ENCODE data around the gene EMP2.
A peak's percentile ranks its signal among the peaks of the same experiment; 100 is the strongest.
"Not testable (repeated sequence)": the region's sequence is repeated elsewhere in the genome, so short reads cannot be mapped to it uniquely, and the experiment has no call there.

Gene EMP2

DNA sequence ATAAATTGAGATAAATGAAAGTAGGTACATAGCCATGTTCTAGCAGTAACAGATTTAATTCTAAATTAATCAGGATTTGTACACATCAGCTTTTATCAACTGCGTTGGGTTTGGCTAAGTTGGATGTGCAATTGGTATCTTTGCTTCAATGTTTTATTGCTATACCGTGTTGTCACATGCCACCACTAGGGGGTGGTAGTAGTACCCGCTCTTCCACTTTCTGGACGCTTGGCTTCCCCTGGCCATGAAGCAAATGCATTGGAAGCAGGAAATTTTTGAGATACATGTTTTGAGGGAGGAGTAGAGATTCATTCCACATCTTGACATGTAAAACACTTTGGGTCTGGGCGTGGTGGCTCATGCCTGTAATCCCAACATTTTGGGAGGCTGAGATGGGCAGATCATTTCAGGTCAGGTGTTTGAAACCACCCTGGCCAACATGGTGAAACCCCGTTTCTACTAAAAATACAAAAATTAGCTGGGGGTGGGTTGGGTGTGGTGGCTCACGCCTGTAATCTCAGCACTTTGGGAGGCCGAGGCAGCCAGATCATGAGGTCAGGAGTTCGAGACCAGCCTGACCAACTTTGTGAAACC, 58.6 kb downstream of the EMP2 start:
- peak; percentile 14 to 42 for DNase-seq (ENCODE audit: low read depth in 2 of 2)

DNA sequence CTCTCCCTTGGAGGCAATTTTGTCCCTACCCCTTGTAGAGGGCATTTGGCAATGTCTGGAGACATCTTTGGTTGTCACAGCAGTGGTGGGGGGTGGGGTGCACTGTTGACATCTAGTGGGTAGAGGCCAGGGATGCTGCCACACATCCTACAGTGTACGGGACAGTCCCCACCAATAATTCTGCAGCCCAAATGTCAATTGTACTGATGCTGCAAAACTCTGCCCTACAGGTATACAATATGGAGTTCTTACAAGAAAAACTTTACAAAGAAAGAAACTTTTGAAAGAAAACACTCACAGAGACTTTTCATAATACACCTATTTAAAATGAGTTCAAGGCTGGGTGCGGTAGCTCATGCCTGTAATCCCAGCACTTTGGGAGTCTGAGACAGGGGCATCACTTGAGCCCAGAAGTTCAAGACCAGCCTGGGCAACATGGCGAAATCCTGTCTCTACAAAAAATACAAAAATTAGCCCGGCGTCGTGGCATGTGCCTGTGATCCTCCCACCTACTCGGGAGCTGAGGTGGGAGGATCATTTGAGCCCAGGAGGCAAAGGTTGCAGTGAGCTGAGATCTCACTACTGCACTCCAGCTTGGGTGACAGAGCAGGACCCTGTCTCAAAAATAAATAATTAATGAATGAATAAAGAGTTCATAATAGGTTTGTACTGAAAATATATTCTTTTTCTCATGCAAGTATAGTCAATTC, 59.4 kb downstream of the EMP2 start:
- no peak for DNase-seq (ENCODE audit: low read depth in 2 of 2)

DNA sequence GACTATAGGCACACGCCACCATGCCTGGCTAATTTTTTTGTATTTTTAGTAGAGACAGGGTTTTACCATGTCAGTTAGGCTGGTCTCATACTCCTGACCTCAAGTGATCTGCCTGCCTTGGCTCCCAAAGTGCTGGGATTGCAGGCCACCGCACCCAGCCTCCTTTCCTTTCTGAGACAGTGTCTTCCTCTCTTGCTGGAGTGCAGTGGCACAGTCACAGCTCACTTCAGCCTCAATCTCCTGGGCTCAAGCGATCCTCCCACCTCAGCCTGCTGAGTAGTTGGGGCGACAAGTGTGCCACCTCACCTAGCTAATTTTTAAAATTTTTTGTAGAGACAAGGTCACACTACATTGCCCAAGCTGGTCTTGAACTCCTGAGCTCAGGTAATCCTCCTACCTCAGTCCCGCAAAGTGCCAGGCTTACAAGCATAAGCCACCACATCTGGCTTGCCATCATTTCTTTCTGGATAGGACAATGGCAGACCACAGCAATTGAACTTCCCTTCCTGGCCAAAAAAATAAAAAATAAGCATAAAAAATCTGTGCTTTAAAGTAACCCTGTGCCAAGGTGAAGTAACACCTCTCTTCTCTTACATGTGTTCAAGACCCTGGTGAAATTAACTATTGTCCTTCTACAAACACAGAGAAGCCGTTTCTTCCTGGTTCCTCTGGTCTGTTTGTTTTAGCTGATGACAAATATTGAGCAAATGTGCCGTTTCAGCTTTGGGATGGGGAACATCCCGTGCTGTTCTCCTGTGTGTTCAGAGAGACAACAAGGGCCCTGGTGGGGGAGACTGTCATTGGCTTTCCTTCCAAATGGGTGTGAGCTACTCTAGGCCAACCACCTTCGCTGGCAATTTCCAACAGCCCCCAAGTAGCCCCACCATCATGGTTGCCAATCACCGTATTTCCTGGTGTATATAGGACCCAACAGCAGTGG, 60.2 kb downstream of the EMP2 start:
- no peak for DNase-seq (ENCODE audit: low read depth in 2 of 2)

DNA sequence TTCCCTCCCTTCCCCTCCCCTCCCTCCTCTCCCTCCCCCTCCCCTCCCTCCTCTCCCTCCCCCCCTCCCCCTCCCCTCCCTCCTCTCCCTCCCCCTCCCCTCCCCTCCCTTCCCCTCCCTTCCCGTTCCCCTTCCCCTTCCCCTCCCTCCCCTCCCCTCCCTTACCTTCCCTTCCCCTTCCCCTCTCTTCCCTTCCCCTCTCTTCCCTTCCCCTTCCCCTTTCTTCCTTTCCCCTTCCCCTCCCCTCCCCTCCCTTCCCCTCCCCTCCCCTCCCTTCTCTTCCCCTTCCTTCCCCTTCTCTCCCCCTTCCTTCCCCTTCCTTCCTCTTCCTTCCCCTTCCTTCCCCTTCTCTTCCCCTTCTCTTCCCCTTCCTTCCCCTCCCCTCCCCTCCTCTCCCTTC, 61.1 kb downstream of the EMP2 start:
- no peak for DNase-seq (ENCODE audit: low read depth in 2 of 2)

DNA sequence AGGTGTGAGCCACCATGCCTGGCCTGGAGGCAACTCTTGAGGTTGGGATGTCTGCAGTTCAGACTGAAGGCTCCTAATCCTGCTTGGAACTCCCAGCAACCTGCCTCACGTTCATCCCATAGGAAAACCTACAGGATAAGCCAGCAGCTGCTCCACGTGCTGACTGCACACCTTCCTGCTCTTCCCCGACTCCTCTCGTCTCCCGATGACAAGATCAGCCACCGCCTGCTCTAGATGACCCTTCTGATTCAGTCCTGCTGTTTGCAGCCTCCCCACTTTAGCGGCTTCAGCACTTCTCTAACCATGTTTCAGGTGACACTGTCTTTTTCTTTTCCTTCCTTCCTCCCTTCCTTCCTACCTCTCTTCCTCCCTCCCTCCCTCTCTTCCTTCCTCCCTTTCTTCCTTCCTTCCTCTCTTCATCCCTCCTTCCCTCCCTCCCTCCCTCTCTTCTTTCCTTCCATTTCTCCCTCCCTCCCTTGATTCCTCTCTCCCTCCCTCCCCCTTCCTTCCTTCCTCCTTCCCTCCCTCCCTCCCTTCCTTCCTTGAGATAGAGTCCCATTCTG, 61.8 kb downstream of the EMP2 start:
- no peak for DNase-seq (ENCODE audit: low read depth in 2 of 2)

DNA sequence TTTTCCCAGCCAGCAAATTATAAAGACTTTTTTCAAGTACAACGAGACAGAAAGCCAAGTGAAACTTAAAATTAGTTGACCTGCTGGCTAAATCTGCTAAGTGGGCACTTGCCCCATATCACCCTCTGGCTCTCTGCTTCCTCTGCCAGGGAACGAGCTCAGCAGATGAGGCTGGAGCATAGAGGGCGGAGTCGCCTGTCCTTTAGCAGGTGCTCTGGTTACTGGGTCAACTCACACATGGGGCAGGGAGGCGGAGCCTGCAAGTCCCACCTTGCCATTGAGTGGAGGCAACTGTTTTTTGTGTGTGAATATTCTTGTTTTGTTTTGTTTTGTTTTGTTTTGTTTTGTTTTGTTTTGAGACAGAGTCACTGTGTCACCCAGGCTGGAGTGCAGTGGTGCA, 62.5 kb downstream of the EMP2 start:
- no peak for DNase-seq (ENCODE audit: low read depth in 2 of 2)

DNA sequence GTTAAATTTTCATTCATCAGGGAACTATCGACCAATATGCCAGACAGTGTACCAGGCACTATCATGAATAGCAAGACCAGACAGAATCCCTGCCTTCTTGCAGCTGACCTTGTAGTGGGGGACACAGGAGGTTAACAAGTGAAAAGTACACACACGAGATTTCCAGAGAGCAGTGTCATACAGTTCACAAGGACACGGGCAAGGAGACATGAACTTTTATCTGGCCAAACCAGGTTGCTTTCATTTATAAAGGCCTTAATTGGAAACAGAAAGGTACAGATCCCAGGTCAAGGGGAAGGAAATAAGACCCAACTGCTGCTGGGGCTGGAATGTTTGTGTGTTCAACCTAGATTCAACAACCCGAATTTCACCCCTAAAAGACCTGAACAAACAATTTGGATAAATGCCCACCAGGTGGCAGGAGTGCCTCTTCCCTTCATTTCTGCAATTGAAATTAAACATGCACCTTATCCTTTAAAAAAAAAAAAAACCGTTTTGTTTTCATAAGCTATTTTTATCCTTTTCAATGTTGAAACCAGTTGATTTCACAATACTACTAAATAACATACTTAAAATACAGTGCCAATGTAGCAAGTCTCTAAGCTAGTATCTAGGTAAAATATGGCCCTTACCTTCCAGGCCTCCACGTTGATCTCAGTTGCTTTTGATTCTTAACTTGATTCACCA, 65.9 kb downstream of the EMP2 start:
- peak; percentile 20 to 28 for DNase-seq (ENCODE audit: low read depth in 2 of 2)

DNA sequence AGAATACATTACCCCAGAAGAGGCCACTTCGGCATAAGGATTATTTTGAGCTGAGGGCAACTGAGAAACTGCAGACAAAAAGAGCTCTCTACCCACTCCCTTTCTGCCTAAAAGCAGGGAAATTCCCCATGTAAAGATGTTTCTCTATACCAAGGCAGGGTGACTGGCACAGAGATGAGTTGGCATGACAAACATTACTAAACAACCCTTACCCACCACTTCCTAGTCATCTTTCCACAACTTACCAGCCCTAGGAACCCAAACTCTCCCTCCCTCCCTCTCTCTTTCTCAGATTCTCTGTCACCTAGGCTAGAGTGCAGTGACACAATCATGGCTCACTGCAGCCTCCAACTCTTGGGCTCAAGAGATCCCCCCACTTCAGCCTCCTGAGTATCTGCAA, 68.6 kb downstream of the EMP2 start:
- DNase-seq (ENCODE audit: low read depth in 2 of 2): peak; percentile 19 to 21

DNA sequence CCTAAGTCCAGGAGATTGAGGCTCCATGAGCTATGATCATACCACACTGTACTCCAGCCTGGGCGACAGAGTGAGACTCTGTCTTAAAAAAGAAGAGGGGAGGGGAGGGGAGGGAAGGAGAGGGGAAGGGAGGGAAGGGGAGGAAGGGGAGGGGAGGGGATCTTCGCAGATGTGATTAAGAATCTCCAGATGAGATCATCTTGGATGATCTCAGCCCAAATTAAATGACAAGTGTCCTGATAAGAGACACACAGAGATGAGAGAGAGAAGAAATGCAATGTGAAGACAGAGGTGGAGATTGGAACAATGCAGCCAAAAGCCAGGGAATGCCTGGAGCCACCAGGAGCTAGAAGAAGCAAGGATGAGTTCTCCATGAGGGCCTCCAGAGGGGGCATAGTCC, 70.1 kb downstream of the EMP2 start:
- DNase-seq (ENCODE audit: low read depth in 2 of 2): no peak

DNA sequence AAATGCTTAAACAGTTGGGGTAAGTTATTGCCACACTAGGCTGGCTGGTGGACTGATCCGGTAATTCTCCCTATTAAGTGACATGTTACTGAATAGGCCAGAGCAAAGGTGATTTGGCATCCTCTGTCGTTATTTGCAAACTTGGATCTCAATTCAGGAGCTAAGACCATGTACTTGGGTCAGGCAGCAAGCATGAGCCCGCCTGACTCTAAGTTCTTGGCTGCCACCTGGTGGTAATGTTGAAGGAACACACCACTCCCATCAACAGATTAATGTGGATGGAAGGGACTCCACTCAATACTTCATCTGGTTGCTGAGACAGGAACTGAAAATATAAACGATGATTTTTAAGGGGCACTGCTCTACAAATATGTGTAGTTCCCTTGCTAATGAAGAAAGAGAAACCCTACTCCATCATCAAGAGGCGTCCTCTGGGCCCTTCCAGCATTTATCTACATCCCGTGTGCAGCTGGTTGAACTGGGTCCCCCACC, 70.8 kb downstream of the EMP2 start:
- peak; percentile 24 to 53 for DNase-seq (ENCODE audit: low read depth in 2 of 2)

DNA sequence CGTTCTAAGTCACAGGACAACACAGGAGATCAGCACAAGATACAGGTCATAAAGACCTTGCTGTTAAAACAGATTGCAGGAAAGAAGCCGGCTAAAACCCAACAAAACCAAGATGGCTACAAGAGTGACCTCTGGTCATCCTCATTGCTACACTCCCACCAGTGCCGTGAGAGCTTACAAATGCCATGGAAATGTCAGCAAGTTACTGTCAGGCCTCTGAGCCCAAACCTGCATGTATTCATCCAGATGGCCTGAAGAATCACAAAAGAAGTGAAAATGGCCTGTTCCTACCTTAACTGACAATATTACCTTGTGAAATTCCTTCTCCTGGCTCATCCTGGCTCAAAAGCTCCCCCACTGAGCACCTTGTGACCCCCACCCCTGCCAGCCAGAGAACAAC, 75.1 kb downstream of the EMP2 start:
- DNase-seq (ENCODE audit: low read depth in 2 of 2): not testable (repeated sequence)

DNA sequence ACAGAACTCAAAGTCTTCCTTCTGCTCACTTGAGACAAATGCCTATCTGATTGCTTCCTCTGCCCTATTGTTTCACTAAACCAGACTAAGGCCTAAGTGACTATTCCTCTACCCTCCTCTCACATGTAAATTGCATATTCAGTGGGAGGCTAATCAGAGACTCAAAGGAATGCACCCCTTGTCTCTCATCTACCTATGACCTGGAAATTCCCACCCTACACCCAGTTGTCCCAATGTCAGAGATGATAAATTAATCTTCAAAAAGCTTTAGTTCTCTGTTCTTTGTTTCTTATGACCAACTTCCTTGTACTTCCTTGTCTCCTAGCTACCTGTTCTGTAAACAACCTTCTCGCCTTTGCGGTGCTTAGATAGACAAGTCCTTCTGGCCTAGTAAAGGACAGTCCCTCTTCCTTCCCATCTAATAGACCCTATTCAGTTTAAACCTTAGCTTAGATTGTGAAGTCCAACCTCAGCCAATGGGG, 76.0 kb downstream of the EMP2 start:
- no peak for DNase-seq (ENCODE audit: low read depth in 2 of 2)

DNA sequence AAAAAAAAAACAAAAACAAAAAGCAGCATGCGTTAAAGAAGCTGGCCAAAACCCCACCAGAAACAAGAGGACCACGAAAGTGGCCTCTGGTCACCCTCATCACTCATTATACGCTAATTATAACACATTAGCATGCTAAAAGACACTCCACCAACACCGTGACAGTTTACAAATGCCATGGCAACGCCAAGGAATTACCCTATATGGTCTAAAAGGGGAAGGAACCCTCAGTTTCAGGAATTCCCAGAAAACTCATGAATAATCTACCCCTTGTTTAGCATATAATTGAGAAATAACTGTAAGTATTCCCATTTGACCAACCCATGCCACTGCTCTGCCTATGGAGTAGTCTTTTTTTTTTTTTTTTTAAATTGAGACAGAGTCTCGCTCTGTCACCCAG, 77.6 kb downstream of the EMP2 start:
- no peak for DNase-seq (ENCODE audit: low read depth in 2 of 2)

DNA sequence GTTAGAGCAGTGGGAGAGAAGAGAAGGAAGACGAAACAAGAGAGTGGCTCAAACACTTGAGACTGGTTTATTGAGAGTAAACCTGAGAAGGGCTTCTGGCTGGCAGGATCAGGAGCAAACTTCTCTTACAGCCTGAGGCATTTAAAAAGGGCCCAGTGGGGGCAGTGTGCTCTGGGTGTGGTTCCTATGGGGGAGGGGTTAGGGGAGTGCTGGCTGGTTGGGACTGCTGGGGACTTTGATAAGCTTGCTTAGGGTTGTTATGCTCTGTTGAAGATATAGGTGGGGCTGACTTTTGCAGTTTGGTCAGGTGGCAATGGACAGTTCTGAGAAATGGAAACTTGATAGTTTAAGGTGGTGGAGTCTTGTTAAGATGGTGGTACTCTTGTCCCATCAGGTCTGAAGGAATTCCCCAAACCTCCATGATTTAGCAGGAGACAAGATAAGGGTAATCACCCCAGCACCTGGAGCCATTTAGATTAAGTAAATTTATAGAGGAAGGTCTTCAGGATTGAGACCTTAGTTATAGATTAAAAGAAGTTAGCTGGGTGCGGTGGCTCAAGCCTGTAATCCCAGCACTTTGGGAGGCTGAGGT, 79.3 kb downstream of the EMP2 start:
- no peak for DNase-seq (ENCODE audit: low read depth in 2 of 2)

DNA sequence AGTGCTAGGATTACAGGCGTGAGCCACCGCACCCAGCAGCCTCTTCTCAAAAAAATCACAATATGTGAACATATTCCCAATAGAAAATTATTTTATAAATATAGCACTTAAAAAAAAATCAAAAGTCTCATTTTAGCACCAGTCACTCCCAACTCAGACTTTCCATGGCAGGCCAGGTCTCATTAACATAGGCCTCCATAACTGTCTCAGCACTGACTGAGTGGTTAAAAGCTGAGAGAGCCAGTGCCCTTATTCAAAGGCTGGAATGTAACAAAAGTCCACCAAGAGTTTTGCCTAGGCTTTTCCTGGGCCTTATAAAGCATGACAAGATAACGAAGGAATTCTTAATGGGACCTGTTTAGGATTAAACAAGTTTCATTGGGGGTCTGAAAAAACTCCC, 79.8 kb downstream of the EMP2 start:
- DNase-seq (ENCODE audit: low read depth in 2 of 2): no peak

DNA sequence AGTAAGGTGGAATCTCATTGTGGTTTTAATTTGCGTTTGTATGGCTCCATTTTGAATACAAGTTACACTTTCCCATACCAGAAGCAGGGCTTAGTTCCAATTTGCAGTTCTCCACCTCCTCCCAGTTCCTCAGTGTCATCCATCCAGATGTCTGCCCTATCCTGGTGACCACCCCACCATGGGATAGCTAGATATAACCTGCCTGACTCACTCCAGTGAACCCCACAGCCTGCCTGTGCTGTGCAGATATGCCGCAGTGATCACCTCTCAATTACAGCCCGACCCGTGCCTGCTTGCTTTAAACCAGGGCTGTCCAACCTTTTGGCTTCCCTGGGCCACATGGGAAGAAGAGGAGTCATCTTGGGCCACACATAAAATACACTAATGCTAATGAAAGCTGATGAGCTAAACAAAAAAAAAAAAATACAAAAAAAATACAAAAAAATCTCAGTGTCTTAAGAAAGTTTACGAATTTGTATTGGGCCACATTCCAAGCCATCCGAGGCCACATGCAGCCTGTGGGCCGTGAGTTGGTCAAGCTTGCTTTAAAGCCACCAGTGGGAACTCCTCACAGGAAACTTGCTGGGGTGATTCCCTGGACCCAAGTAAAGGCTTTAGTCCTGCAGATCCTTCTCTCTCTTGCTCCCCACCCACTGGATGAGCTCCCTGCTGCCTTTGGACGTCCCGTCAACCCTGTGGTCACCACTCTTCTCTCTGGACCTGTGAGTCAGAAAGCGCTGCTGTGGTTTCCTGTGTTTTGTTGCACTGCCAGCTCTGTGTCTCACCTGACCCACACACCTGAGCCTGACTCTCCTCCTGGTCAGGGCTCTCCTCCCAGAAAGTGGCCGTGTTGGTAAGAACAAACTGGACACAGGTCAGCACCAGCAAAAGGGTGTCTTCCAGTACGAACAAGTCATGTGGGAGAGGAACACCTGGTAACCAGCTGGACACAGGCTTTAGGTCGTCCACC, 83.0 kb downstream of the EMP2 start:
- no peak for DNase-seq (ENCODE audit: low read depth in 2 of 2)

DNA sequence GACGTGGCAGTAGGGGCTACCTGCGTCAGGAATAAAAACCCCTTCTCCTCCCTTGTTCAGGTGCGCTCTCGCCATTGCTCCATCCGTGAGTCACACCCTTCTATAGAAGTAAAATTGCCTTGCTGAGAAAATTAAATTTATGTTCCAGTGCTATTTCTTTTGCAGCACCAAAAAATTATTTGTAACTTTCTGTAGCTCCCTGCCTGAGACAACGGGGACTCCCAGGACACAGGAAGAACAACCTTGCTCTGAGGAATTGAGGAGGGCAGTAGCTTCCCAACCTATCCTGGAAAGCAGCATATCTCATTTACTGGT, 85.4 kb downstream of the EMP2 start:
- no peak for DNase-seq (ENCODE audit: low read depth in 2 of 2)

DNA sequence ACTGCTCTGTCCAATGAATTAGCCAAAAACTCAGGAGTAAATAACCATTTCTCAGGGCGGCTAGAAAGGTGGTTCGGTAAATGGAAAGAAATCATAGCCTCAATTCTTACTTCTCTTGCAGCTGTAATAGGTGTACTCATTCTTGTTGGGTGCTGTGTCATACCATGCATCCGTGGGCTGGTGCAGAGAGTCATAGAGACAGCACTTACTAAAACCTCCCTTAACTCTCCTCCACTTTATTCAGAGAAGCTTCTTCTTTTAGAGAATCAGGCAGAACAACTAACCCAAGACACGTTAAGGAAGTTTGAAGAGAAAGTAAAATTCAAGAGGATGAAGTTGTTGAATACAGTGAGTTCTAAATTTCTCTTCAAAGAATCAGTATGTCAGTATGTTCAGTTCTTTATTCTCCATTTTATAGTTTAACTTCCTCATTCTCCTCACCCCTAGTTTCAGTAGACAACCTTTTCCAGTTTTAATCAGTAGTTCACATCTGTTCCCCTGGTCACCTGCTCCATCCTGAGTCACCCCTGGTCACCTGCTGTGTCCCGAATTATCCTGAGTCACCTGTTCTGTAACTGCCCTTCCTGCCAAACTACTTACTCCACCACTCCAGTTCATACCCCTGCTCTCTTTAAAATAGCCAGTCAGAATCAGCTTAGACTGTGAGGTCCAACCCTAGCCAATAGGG, 85.9 kb downstream of the EMP2 start:
- DNase-seq (ENCODE audit: low read depth in 2 of 2): no peak

DNA sequence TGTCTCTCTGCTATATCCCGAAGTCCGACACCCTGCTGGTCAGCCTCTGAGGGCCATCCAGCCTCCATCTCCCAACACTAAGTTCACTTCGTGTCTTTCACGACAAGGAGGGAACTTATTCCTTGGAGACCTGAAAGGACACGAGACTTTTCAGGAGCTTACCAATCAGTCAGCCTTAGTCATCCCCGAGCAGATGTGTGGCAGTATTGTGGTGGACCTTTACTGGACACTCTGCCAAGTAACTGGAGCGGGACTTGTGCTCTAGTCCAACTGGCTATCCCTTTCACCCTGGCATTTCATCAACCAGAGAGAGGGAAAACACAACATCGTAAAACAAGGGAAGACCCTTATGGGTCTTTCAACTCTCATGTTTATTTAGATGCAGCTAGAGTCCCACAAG, 87.1 kb downstream of the EMP2 start:
- no peak for DNase-seq (ENCODE audit: low read depth in 2 of 2)

DNA sequence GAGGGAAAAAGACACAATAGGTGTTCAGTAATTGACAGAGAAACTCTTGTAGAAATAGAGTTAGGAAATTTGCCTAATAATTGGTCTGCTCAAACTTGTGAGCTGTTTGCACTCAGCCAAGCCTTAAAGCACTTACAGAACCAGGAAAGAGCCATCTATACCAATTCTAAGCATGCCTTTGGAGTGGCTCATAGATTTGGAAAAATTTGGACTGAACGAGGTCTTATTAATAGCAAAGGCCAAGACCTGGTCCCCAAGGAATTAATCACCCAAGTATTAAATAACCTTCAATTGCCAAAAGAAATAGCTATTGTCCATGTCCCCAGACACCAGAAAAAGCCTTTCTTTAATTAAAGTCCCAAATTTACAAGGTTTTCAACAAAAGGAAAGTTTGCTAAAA, 90.3 kb downstream of the EMP2 start:
- DNase-seq (ENCODE audit: low read depth in 2 of 2): no peak
